H1 (cell line): ENCODE data around the gene SHMT1. TPM values are rescaled to one million over a fixed set of nuclear protein-coding genes. Genes with fewer than 3 reads are reported as not detected.

Experiments used
- CTCF ChIA-PET: fragments of 300-600 bp; sonication (Branson Sonifier 250); formaldehyde crosslinking; loops from one replicate; lab custom pipeline; 2021; ENCODE audit not compliant: partially characterized antibody; lab: Charles Lee
- POLR2A ChIA-PET: fragments of 300-600 bp; sonication (Branson Sonifier 250); formaldehyde crosslinking; loops from one replicate; lab custom pipeline; 2021; ENCODE audit warnings: inconsistent platforms; ENCODE audit not compliant: partially characterized antibody; lab: Charles Lee
- DNase-seq, 2 experiments: peaks; one replicate each; pipeline versions ENCODE4 v3.0.0 to v3.0.0-alpha.2; 2010 to 2022; ENCODE audit warnings: low spot score in 2 of 2, low read depth in 1 of 2, mixed read lengths in 1 of 2
- FAIRE-seq: peaks from 2 replicates; lab custom pipeline; 2011; peaks lifted over from hg19 to GRCh38; lab: Jason Lieb, UNC
- H2AFZ ChIP-seq: 2 replicates; pipeline ENCODE4 v1.8.1; 2012; ENCODE audit warnings: low read length, inconsistent platforms
- H2AK5ac ChIP-seq: 2 replicates; pipeline ENCODE4 v1.6.1; 2013; ENCODE audit warnings: low read depth, low read length
- H2BK120ac ChIP-seq: replicated peaks from 2 replicates; pipeline ENCODE3; 2013; ENCODE audit warnings: low read depth, low read length, inconsistent platforms
- H2BK12ac ChIP-seq: 2 replicates; pipeline ENCODE4 v1.6.1; 2013; ENCODE audit warnings: low read depth, low read length
- H2BK15ac ChIP-seq: 2 replicates; pipeline ENCODE4 v1.6.1; 2013; ENCODE audit warnings: low read length
- H2BK20ac ChIP-seq: 2 replicates; pipeline ENCODE4 v1.6.1; 2013; ENCODE audit warnings: low read length
- H2BK5ac ChIP-seq: 2 replicates; pipeline ENCODE4 v1.6.1; 2013; ENCODE audit warnings: low read depth, low read length
- H3K14ac ChIP-seq: 2 replicates; pipeline ENCODE4 v1.6.1; 2013; ENCODE audit warnings: inconsistent platforms; ENCODE audit not compliant: insufficient read length
- H3K18ac ChIP-seq: 2 replicates; pipeline ENCODE4 v1.6.1; 2013; ENCODE audit warnings: low read length; ENCODE audit errors: extremely low read depth
- H3K23ac ChIP-seq: 2 replicates; pipeline ENCODE4 v1.6.1; 2013; ENCODE audit warnings: inconsistent platforms; ENCODE audit not compliant: insufficient read length
- H3K23me2 ChIP-seq: 2 replicates; pipeline ENCODE4 v1.6.1; 2013; ENCODE audit warnings: low read depth, low read length
- H3K27ac ChIP-seq: 2 replicates; pipeline ENCODE4 v1.6.1; 2011; ENCODE audit warnings: low read depth, low read length, inconsistent platforms
- H3K27me3 ChIP-seq, 4 experiments: replicated peaks in 1 of 4; 1 replicate in 1 of 4; 2 replicates in 3 of 4; pipeline versions ENCODE4 v1.6.1 to v1.8.1; 2011 to 2013; ENCODE audit warnings: low read length in 3 of 4, mild to moderate bottlenecking in 3 of 4, inconsistent platforms in 2 of 4, mixed read lengths in 2 of 4, moderate library complexity in 1 of 4; ENCODE audit not compliant: control insufficient read depth in 3 of 4, insufficient read depth in 3 of 4; ENCODE audit errors: extremely low read depth in 1 of 4
- H3K36me3 ChIP-seq, 4 experiments: 2 replicates each; pipeline versions ENCODE4 v1.6.1 to v1.8.1; 2011 to 2013; ENCODE audit warnings: mild to moderate bottlenecking in 4 of 4, low read length in 3 of 4, moderate library complexity in 2 of 4, control low read depth in 1 of 4, inconsistent platforms in 1 of 4; ENCODE audit not compliant: insufficient read depth in 4 of 4, control insufficient read depth in 2 of 4
- H3K4ac ChIP-seq: replicated peaks from 2 replicates; pipeline ENCODE3; 2013; ENCODE audit warnings: low read length, low read depth, mixed read lengths, inconsistent platforms; ENCODE audit not compliant: insufficient read length
- H3K4me1 ChIP-seq, 4 experiments: replicated peaks in 1 of 4; 1 replicate in 1 of 4; 2 replicates in 3 of 4; pipeline versions ENCODE4 v1.6.1 to v1.8.1; 2011 to 2013; ENCODE audit warnings: low read length in 3 of 4, inconsistent platforms in 2 of 4, mixed read lengths in 1 of 4; ENCODE audit not compliant: insufficient read depth in 4 of 4, control insufficient read depth in 3 of 4
- H3K4me2 ChIP-seq, 2 experiments: 2 replicates each; pipeline versions ENCODE4 v1.6.1 to v1.8.1; 2011 to 2013; ENCODE audit warnings: low read depth in 2 of 2, low read length in 2 of 2, control low read depth in 1 of 2, inconsistent platforms in 1 of 2, mild to moderate bottlenecking in 1 of 2; ENCODE audit not compliant: insufficient read depth in 1 of 2
- H3K4me3 ChIP-seq, 4 experiments: fragments of 200-600, 300-600 bp in 1 of 4; sonication (generic), shearing (Covaris generic), sonication (Bioruptor Twin) in 1 of 4; 2 replicates each; pipeline versions ENCODE4 v1.5.1 to v1.8.1; 2011 to 2016; ENCODE audit warnings: low read length in 4 of 4, low read depth in 3 of 4, control low read depth in 2 of 4, inconsistent platforms in 2 of 4, mild to moderate bottlenecking in 2 of 4, mixed read lengths in 1 of 4, moderate library complexity in 1 of 4; ENCODE audit not compliant: insufficient read depth in 2 of 4; ENCODE audit errors: extremely low read depth in 1 of 4
- H3K56ac ChIP-seq: replicated peaks from 2 replicates; pipeline ENCODE3; 2013; ENCODE audit warnings: low read depth, mild to moderate bottlenecking, mixed read lengths, low read length, inconsistent platforms; ENCODE audit not compliant: insufficient read length
- H3K79me1 ChIP-seq: 2 replicates; pipeline ENCODE4 v1.6.1; 2013; ENCODE audit warnings: low read depth, low read length, control low read depth
- H3K79me2 ChIP-seq, 2 experiments: 2 replicates each; pipeline versions ENCODE4 v1.6.1 to v1.8.1; 2012 to 2013; ENCODE audit warnings: low read length in 2 of 2, mild to moderate bottlenecking in 2 of 2, inconsistent platforms in 1 of 2; ENCODE audit not compliant: insufficient read depth in 2 of 2, control insufficient read depth in 1 of 2
- H3K9ac ChIP-seq, 4 experiments: replicated peaks in 1 of 4; 1 replicate in 1 of 4; 2 replicates in 3 of 4; pipeline versions ENCODE4 v1.6.1 to v1.8.1; 2011 to 2013; ENCODE audit warnings: low read depth in 3 of 4, low read length in 3 of 4, control low read depth in 2 of 4, mild to moderate bottlenecking in 2 of 4, moderate library complexity in 2 of 4, inconsistent platforms in 1 of 4; ENCODE audit errors: extremely low read depth in 1 of 4
- H3K9me3 ChIP-seq, 2 experiments: 2 replicates each; pipeline versions ENCODE4 v1.6.1 to v1.8.1; 2012 to 2013; ENCODE audit warnings: mild to moderate bottlenecking in 2 of 2, moderate library complexity in 2 of 2, control low read depth in 1 of 2, inconsistent platforms in 1 of 2, low read depth in 1 of 2, low read length in 1 of 2, mixed read lengths in 1 of 2; ENCODE audit not compliant: insufficient read depth in 2 of 2
- H4K20me1 ChIP-seq, 2 experiments: replicated peaks in 1 of 2; 2 replicates each; pipeline versions ENCODE3 to v1.8.1; 2011 to 2013; ENCODE audit warnings: inconsistent platforms in 2 of 2, low read length in 2 of 2, mild to moderate bottlenecking in 1 of 2; ENCODE audit not compliant: insufficient read depth in 2 of 2, control insufficient read depth in 1 of 2
- H4K5ac ChIP-seq: 2 replicates; pipeline ENCODE4 v1.6.1; 2013; ENCODE audit warnings: low read length, low read depth, mixed read lengths, inconsistent platforms; ENCODE audit not compliant: insufficient read length
- H4K8ac ChIP-seq: 2 replicates; pipeline ENCODE4 v1.8.0; 2013; ENCODE audit warnings: mild to moderate bottlenecking, moderate library complexity, low read length, inconsistent platforms; ENCODE audit not compliant: insufficient read depth; ENCODE audit errors: extremely low read depth
- H4K91ac ChIP-seq: replicated peaks from 2 replicates; pipeline ENCODE3; 2013; ENCODE audit warnings: low read length, mixed read lengths, inconsistent platforms; ENCODE audit not compliant: insufficient read length
- CTBP2 ChIP-seq: IDR thresholded peaks from 2 replicates; pipeline ENCODE4 v1.7.0; 2011; ENCODE audit warnings: borderline replicate concordance, mild to moderate bottlenecking, moderate library complexity, mixed read lengths, low read length; ENCODE audit not compliant: insufficient read depth, insufficient read length
- KDM1A ChIP-seq: fragments of 200-600, 300-600 bp; sonication (generic); IDR thresholded peaks from 2 replicates; pipeline ENCODE4 v1.7.1; 2016; ENCODE audit warnings: mild to moderate bottlenecking, low read length, borderline replicate concordance
- NRF1 ChIP-seq: IDR thresholded peaks from 2 replicates; pipeline ENCODE4 v1.6.1; 2011; ENCODE audit warnings: mild to moderate bottlenecking, low read depth, low read length, improper control_type of control experiment
- PHF8 ChIP-seq: fragments of 200-600 bp; sonication (generic); conservative IDR thresholded peaks from 2 replicates; pipeline ENCODE4 v1.7.1; 2012; ENCODE audit warnings: low read depth, mild to moderate bottlenecking, inconsistent platforms, low read length, moderate library complexity
- RAD21 ChIP-seq, 2 experiments: IDR thresholded peaks in 1 of 2; conservative IDR thresholded peaks in 1 of 2; 2 replicates each; pipeline ENCODE4 v1.6.1; 2011; ENCODE audit warnings: low read depth in 2 of 2, low read length in 2 of 2, improper control_type of control experiment in 1 of 2, inconsistent platforms in 1 of 2, mild to moderate bottlenecking in 1 of 2, moderate library complexity in 1 of 2
- SP4 ChIP-seq: IDR thresholded peaks from 2 replicates; pipeline ENCODE4 v1.6.1; 2012; ENCODE audit warnings: low read length, inconsistent platforms
- WGBS, 2 experiments: shearing (Covaris generic) in 1 of 2; methylation state at CpG; one replicate each; pipeline versions ENCODE4 v1.1.6 to v1.1.7; 2013 to 2015; ENCODE audit warnings: low lambda C conversion rate in 2 of 2, mixed read lengths in 2 of 2, inconsistent platforms in 1 of 2, low coverage in 1 of 2, missing lambda C conversion rate in 1 of 2; ENCODE audit not compliant: insufficient replicate concordance in 2 of 2, insufficient coverage in 1 of 2, insufficient read length in 1 of 2; ENCODE audit errors: extremely low coverage in 1 of 2, missing lambda C conversion rate in 1 of 2; 5-methylcytosine and 5-hydroxymethylcytosine counted together
- polyA plus RNA-seq, 7 experiments: library from polyadenylated mRNA; depleted of rRNA in 3 of 7; stranded (reverse) in 5 of 7; unstranded in 2 of 7; fragments of >200 nt in 5 of 7; fragments of 200-250 nt in 2 of 7; gene quantifications; 1 replicate in 5 of 7; 2 replicates in 1 of 7; 4 replicates in 1 of 7; pipeline versions ENCODE4 v1.2.1 to v1.2.3, GENCODE V29; 2011 to 2013; ENCODE audit warnings: missing spikeins in 2 of 7, mixed read lengths in 2 of 7
- total RNA-seq: library from RNA; stranded (reverse); fragmentation: NEBNext Ultra II Directional; extraction: Animal tissue kit (Norgen Biotek cat#: 25700); gene quantifications from 2 replicates; pipeline ENCODE4 v1.2.1, GENCODE V29; 2021
- TF ChIP-seq, protein P1 (sequence below): IDR thresholded peaks from 2 replicates; pipeline ENCODE4 v1.6.1; 2012; ENCODE audit warnings: low read length, inconsistent platforms

Gene SHMT1
- total and polyA plus RNA-seq, 2 of the 8 experiments (the other 6 are each of a cell fraction or from before 2014, with no cell fraction given) = 30.7 to 39.3 TPM

DNA sequence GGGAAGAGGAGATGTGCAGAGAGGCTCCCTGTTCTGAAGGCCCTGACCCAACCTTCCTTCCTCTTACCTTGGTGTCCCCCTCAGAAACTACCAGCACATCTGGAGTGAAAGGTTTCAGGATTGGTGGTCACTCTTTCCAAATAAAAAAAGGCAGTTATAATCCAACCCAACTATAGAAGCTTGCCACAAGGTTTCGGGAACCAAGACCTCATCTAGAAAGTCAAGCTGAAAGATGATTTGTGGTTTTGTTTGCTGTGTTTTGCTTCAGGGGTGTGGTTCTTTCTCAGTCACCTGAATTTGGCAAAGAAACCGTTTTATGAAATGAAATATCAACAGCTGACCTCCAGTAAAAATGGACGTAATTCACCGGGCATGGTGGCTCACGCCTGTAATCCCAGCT lies 19.3 kb downstream of the SHMT1 start:
- CTCF ChIA-PET = no interaction called here
- no peaks in the 10 kb centered on the region for H3K23me2 ChIP-seq
- POLR2A ChIA-PET = interaction anchor here (1.4 to 1.7 kb wide), 4 partner anchors 9 to 24 kb away, joined by 3 to 5 read pairs (median 4); no protein-coding TSS in a partner anchor
- TF ChIP-seq PHF8 (no peak), CTBP2 (no peak), RAD21 (IDR thresholded peaks at IDR 0.05 in 1 of 2, conservative IDR thresholded peaks at IDR 0.05 in 1 of 2; ENCODE audit: low read depth in 2 of 2, low read length in 2 of 2) (no peak), KDM1A (no peak), SP4 (no peak), NRF1 (no peak)
- TF ChIP-seq, protein P1, sequence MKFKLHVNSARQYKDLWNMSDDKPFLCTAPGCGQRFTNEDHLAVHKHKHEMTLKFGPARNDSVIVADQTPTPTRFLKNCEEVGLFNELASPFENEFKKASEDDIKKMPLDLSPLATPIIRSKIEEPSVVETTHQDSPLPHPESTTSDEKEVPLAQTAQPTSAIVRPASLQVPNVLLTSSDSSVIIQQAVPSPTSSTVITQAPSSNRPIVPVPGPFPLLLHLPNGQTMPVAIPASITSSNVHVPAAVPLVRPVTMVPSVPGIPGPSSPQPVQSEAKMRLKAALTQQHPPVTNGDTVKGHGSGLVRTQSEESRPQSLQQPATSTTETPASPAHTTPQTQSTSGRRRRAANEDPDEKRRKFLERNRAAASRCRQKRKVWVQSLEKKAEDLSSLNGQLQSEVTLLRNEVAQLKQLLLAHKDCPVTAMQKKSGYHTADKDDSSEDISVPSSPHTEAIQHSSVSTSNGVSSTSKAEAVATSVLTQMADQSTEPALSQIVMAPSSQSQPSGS = no peak

More for the DNA sequence above, 19.3 kb downstream of the SHMT1 start:
- H3K79me1 ChIP-seq = no peaks in the 10 kb centered on the region; the same call in 1 of the 2 replicates
- WGBS, 2 experiments = 98% methylated on average over 5 of the region's 5 CpGs; no CpG with 5 or more reads in 1 of the 2 experiments
- H2AK5ac ChIP-seq = no peak overlapping the region
- no peak overlapping the region for H3K4ac ChIP-seq
- H3K4me2 ChIP-seq = no peak overlapping the region
- no peak overlapping the region for H4K8ac ChIP-seq
- H3K27ac ChIP-seq = no peak overlapping the region
- H2BK12ac ChIP-seq = no peak overlapping the region
- H3K56ac ChIP-seq = no peak overlapping the region
- DNase-seq (no peak), FAIRE-seq (no peak)
- no peak overlapping the region for H3K4me3 ChIP-seq
- no peak overlapping the region for H2BK5ac ChIP-seq
- no peak overlapping the region for H2AFZ ChIP-seq
- no peak overlapping the region for H4K5ac ChIP-seq
- no peak overlapping the region for H2BK15ac ChIP-seq
- peaks cover 0 to 6% of the 10 kb centered on the region in 2 experiments; a peak in 1 of 4 replicates for H3K9me3 ChIP-seq
- no peaks in the 10 kb centered on the region for H3K27me3 ChIP-seq
- peaks cover 35 to 83% (median 63%) of the 10 kb centered on the region in 4 experiments for H3K36me3 ChIP-seq
- no peak overlapping the region for H3K23ac ChIP-seq
- no peak overlapping the region for H4K91ac ChIP-seq
- no peaks in the 10 kb centered on the region for H3K79me2 ChIP-seq
- H3K18ac ChIP-seq = no peak overlapping the region
- H4K20me1 ChIP-seq = peaks cover 0 to 3% of the 10 kb centered on the region in 2 experiments
- H3K14ac ChIP-seq = no peak overlapping the region
- H2BK20ac ChIP-seq = no peak overlapping the region
- H3K4me1 ChIP-seq = no peaks in the 10 kb centered on the region
- H3K9ac ChIP-seq = no peak overlapping the region
- H2BK120ac ChIP-seq = no peak overlapping the region
